GM19239 (cell line): ENCODE data around the gene SNCG.

Experiments
- DNase-seq: peaks from one replicate; pipeline ENCODE4 v3.0.0; 2011; ENCODE audit warnings: low spot score; ENCODE audit not compliant: insufficient read length
- FAIRE-seq: peaks from 2 replicates; lab custom pipeline; 2011; peaks lifted over from hg19 to GRCh38; lab: Jason Lieb, UNC

The SNCG gene

GRCh38 chr10:86959737-86960002 is 1.3 kb downstream of the SNCG start:
- no peak for FAIRE-seq
- no peak for DNase-seq

DNA sequence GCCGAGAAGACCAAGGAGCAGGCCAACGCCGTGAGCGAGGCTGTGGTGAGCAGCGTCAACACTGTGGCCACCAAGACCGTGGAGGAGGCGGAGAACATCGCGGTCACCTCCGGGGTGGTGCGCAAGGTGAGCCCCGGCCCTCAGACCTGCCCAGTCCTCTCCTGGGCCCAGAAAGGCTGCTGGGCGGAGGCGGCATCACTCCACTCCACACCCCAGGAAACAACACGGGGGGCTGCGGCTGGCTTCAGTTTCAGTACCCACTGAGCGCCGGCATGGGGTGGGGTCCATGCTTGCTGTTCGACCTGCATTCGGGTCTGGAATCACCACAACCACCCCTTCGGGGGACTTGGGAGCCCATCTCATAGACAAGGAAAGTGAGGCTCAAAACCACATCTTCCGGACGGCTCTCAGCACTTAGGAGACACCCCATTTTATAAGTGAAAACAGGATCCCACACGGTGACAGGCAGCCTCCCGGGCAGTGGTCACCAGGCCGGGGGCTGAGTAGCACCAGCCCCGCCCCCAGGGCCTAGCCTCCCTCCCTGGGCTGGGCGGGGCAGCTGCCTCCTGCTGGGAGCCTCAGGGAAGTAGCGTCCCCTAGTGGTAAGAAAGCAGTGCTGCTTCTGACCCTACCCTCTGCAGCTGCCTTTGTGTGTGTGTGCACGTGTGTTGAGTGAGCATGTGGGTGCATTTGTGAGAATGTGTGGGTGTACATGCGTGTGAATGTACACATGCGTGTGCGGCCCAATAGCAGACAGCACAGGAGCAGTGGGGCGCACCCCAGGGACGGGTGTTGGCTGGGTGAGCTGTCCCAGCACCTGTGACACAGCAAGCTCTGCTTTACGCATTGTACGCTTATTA is 1.8 kb downstream of the SNCG start:
- peak; percentile 55 for DNase-seq
- peak; percentile 28 for FAIRE-seq

DNA sequence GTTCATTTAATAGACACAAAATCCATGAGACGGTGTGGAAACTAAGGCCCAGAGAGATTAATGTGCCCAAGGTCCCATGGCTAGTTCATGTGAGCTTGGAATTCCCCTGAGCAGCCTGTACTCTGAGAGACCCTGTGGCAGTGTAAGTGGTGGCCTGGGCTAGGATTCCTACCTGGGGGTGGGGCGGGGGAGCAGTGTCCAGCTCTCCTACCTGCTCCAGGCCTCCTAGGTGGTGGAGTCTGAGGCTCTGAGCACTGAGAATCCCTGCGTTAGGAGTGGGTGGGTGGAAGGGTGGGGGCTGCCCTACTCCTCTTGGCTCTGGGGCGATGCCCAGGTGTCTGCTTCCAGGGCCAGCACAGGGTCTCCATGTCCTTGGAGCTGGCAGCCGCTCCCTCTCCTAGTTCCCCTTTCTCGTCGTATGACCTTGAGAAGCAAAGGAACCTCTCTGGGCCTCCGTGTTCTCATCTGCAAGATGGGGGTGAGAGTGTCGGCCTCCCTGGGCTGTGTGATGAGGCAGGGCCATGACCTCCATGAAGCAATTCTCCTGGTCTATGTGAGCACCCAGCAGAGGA is 2.5 kb downstream of the SNCG start:
- no peak for DNase-seq
- no peak for FAIRE-seq

DNA sequence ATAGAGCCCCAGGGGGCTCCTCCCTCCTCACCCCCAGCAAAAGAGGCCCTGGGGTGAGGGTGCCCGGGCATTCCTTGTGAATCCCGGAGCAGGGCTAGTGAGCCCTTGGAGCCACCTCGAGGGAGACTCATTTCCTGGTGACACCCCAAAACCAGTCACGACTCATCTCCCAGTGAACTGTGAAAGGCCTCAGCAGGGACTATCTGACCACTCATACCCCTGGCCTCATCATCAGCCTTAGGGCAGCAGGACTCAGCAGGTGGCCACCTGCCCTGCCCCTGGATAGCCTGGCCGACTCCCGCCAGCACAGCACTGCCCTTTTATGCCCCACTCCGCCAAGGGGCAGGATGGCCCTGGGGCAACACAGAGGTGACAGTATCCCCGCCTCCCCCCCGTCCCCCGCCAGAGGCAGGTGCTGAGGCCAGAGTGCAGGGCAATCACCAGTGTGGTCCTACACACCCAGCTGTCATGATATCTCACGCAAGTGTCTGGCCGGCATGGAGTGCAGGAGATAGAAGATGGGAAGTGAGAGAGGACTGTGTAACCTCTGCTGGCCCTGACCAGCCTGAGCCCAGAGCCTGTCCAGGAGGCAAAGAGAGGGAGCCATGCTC is 3.2 kb downstream of the SNCG start:
- FAIRE-seq, result no peak
- no peak for DNase-seq

DNA sequence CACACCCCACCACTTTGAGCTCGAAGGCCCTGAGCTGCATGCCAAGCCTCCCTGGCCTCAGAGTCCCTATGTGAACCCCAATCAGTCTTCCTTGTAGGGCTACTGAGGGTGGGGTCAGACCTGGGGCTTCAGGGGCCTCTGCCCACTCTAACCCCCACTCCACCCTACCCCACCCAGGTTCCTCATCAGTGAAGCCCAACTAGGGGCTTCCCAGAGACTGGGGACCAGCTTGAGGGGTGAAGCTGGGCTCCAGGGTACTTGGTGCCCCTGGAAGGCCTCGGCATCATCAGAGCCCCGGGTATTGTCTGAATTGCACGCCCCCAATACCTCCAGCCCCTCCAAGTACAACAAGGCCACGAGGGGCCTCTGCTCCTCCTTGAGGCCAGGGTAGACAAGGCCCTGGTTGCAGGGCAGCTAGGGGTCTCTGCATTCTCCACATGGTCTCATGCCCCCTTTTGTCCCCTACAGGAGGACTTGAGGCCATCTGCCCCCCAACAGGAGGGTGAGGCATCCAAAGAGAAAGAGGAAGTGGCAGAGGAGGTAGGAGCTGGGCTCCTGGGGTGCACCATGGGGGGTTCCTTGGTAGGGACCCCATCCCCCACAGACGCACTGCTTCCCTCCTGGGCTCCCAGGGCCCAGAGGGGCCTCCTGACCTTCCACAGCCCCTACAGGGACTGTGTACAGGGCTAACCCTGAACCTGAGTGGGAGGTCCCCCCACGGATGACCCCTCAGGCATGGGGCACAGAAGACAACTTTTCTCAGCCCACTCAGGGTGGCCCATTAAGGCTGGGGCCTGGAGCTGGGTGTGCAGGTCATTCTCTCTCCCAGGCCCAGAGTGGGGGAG is 4.0 kb downstream of the SNCG start:
- FAIRE-seq (no peak), DNase-seq (no peak)

DNA sequence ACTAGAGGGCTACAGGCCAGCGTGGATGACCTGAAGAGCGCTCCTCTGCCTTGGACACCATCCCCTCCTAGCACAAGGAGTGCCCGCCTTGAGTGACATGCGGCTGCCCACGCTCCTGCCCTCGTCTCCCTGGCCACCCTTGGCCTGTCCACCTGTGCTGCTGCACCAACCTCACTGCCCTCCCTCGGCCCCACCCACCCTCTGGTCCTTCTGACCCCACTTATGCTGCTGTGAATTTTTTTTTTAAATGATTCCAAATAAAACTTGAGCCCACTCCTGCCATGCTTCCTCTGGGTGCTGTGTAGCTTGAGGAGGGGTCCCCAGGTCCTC is 4.5 kb downstream of the SNCG start:
- FAIRE-seq, result no peak
- no peak for DNase-seq

DNA sequence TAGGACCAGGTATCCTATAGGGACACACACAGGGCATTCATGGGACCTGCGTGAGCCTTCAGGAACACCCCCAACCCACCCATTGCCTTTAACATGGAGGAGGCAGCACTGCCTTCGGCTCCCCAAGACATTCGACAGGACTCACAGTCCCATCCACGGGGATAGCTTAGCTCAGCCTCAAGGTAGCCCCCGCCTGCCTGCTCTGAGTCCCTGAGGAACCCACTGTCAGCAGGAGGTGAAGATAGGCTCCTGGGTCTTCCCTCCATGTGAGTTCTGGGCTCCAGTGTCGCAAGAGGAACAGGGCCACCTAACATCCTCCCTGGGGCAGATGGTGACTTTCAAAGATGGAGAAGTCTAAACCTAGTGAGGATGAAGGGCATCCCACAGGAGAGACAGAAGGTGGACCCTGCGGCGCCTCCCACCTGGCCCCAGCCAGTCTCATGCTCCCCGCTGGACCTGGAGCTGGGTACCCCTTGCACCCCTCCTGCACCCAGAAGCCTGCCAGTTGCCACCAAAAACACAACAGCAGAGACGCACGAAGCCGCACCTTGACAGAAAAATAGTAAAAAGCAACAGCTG is 5.0 kb downstream of the SNCG start:
- FAIRE-seq (no peak), DNase-seq (no peak)

GRCh38 chr10:86964061-86964846 is 5.9 kb downstream of the SNCG start:
- no peak for FAIRE-seq

GRCh38 chr10:86964847-86965190 is 6.4 kb downstream of the SNCG start:
- FAIRE-seq (no peak), DNase-seq (no peak)

More at GRCh38 chr10:86964061-86964846, 5.9 kb downstream of the SNCG start:
- no peak for DNase-seq

- DNase-seq, result no peak
These were observed 7.7 kb downstream of the SNCG start for GRCh38 chr10:86965986-86966654.

GRCh38 chr10:86967481-86967941 is 9.1 kb downstream of the SNCG start:
- no peak for DNase-seq
- FAIRE-seq, result no peak

More at GRCh38 chr10:86965986-86966654, 7.7 kb downstream of the SNCG start:
- FAIRE-seq, result peak; percentile 87

DNA sequence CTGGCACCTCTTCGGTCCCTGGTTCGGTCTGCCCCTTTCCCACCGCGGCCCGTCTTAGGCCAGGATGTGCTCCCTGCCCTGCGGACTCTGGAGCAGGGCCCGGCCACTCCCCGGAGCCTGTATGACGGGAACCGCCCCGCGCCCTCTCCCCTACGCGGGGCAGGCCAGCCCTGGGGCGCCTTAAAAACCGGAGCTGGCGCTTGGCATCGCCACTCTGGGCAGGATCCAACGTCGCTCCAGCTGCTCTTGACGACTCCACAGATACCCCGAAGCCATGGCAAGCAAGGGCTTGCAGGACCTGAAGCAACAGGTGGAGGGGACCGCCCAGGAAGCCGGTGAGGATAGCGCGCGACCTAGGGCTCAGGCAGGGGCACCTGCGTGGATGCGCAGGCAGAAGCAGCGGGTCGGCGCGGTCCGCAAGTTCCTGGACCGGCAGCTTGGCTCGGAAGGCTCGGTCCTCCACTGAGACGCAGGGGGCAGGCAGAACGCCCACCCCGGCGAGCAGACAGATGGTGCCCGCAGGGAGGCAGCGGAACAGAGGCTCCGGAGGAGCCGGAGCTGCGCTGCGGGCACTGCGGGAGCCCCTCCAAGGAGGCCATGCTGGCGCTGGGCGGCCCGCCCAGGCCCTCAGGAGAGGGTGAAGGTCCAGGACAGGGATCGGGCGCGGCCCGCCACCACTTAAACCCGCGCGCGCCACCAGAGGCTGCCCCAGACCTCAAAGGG is 10.0 kb downstream of the SNCG start, which contains the start of gene ADIRF:
ADIRF (plus strand) TSS at position 212 of the 723 bp plus-strand sequence; CDS start at position 275, 63 bp downstream.
- DNase-seq (no peak), FAIRE-seq (no peak)

DNA sequence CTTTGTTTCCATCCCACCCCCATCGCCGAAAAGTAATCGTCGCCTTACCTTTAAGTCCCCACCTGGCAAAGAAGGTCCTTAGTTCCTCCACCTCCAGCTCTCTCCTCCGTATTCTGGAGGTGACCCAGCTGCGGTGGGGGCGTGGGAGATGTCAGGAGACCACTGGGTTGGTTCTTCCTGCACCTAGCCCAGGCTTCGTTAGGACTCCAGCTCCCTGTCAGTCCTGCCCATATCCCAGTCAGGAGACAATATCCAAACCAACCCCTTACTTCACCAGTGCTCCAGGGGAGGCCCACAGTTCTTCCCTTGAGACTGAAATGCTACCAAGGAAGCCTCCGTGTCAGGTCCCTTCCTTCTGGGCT is 10.6 kb downstream of the SNCG start:
- no peak for DNase-seq
- no peak for FAIRE-seq

DNA sequence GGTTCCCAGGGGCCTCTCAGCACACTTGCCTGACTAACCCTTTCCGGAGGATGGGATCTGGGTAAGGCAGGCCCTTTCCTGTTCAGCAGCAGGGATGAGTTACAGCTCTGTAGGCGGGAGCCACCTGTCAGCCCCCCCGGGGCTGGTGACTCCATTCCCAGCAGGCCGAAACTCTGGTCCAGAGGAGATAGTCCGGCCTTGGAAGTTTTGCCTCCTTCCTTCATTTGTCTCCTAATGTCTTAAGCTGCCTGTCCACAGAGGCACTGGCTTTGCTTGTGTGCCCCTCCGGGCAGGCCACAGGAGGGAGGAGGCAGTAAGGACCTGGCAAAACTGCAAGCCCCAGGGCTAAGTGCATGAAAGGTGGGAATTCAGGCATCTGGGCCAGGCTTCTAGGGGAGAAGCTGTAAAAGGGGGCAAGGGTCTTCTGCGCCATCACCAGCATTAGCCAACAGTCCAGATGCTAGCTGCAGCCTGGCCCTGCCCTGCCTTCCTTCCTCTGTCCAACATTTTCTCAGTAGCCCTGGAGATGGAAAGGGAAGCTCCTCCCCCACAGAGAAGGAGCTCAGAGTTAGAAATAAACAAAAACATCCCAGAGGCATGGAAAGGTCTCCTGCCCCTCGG is 11.1 kb downstream of the SNCG start:
- FAIRE-seq (no peak), DNase-seq (no peak)

GRCh38 chr10:86970162-86970981 is 12.0 kb downstream of the SNCG start:
- DNase-seq, result no peak

DNA sequence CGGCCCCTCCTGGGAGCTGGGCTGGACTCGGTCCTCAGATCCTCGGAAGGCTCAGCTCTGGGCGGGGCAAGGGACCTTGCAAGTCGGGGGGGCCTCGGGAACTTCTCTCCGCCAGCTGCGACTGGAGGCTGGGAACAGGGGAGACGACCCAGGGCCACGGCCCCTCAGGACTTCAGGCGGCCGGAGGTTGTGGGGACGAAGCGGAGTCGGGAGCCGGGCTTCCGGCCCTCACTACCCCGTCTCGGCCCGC is 12.5 kb downstream of the SNCG start:
- no peak for FAIRE-seq
- DNase-seq, result no peak

More at GRCh38 chr10:86970162-86970981, 12.0 kb downstream of the SNCG start:
- no peak for FAIRE-seq

DNA sequence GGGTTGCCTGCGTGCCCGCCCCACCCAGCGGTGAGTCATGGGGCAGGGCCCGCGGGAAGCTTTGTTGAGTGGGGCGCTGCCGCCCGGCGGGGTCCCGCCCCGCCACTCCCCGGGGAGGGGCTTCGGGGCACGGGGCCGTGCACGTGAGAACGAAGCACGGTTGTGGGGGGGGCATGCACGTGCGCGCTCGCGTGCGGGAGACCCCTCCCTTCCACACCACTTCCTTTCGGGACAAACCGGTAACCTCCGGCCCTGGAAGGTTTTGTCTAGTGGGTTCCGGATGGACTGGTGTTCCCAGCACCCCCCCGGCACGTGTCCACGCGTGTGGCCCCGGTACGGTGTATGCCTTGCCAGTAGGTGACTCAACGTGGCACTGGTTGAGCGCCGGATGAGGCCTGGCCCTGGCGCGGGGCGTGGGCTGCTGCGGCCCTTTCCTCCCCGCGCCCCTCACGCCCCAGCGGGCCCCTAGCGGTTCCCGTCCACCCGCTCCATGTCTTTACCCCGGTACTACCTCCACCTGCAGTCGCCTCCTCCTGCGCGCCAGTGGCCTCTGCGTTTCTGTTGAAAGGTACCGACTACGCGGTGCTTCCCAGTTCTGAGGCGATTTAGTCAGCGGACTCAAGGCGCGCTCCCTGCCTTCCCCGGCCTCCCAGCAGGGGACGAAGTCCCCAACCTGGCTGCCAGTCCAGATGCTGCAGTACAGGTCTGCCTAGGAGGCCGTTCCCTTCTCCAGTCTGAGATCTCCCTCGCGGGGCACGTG is 13.0 kb downstream of the SNCG start:
- DNase-seq (peak; percentile 76), FAIRE-seq (peak; percentile 85)
